ENCODE data around the gene CDH23.

DNA sequence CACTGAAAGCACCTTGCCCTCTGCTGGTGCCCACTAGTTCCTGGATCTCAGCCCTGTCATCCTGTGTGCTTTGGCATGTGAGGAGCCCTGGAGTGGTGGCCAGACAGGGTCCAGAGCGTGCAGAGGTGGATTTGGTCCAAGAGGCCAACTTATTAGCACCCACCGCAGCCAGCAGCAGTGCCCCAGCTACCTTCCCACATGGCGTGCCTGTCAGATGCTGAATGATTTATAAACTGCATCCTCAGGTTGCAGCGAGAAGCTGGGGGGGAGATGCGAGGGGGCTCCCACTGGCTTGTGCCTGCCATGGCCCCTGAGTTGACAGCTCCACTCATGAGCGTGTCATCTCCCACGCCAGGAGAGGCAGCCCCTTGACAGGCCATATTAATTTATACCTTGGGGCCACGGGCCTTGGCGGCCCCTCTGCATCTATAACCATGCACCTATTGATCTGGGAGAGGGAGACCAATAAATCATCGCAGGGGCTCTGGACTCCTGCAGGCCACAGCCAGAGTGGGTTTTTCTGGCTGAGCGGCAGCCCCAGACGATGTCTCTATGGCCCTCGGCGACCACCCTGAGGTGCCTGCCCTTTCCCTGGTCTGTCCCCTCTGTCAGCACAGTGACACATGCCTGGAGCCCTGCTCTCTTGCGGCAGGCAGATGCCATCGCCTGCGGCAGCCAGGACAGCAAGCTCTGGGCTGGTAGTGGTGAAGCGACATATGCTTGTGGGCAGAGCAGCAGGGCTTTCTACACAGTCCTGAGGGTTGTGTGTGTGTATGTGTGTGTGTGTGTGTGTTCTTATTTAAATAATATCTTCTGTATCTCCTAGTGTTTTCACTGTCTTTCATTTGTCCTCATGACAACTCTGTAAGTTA, 120.8 kb downstream of the CDH23 start:
- TF ChIP-seq NFIC (IDR thresholded peaks at IDR 0.05; ENCODE audit: low read depth, low read length) (no peak), SPI1 (IDR thresholded peaks at IDR 0.05; ENCODE audit: borderline replicate concordance, insufficient read depth, low read depth, low read length) (no peak), SUPT20H (IDR thresholded peaks at IDR 0.05; ENCODE audit: borderline replicate concordance, control insufficient read depth, low read depth, low read length) (no peak), KDM1A (IDR thresholded peaks at IDR 0.05; ENCODE audit: borderline replicate concordance) (no peak), POLR2AphosphoS5 (IDR thresholded peaks at IDR 0.05; ENCODE audit: low read length) (no peak), GATAD2B (conservative IDR thresholded peaks at IDR 0.05; ENCODE audit: low read depth) (no peak), NR2C2 (IDR thresholded peaks at IDR 0.05; ENCODE audit: borderline replicate concordance, control insufficient read depth, insufficient read length, low read depth) (no peak), BHLHE40 (IDR thresholded peaks at IDR 0.05; ENCODE audit: borderline replicate concordance in 1 of 2, low read depth in 2 of 2, low read length in 1 of 2) (no peak)
- TF ChIP-seq, protein P1, sequence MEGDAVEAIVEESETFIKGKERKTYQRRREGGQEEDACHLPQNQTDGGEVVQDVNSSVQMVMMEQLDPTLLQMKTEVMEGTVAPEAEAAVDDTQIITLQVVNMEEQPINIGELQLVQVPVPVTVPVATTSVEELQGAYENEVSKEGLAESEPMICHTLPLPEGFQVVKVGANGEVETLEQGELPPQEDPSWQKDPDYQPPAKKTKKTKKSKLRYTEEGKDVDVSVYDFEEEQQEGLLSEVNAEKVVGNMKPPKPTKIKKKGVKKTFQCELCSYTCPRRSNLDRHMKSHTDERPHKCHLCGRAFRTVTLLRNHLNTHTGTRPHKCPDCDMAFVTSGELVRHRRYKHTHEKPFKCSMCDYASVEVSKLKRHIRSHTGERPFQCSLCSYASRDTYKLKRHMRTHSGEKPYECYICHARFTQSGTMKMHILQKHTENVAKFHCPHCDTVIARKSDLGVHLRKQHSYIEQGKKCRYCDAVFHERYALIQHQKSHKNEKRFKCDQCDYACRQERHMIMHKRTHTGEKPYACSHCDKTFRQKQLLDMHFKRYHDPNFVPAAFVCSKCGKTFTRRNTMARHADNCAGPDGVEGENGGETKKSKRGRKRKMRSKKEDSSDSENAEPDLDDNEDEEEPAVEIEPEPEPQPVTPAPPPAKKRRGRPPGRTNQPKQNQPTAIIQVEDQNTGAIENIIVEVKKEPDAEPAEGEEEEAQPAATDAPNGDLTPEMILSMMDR (IDR thresholded peaks at IDR 0.05 in 2 of 3, conservative IDR thresholded peaks at IDR 0.05 in 1 of 3; ENCODE audit: control insufficient read depth in 2 of 3, extremely low read depth in 1 of 3, insufficient read depth in 1 of 3, low read depth in 3 of 3, low read length in 3 of 3), result no peak
- TF ChIP-seq, protein P2, sequence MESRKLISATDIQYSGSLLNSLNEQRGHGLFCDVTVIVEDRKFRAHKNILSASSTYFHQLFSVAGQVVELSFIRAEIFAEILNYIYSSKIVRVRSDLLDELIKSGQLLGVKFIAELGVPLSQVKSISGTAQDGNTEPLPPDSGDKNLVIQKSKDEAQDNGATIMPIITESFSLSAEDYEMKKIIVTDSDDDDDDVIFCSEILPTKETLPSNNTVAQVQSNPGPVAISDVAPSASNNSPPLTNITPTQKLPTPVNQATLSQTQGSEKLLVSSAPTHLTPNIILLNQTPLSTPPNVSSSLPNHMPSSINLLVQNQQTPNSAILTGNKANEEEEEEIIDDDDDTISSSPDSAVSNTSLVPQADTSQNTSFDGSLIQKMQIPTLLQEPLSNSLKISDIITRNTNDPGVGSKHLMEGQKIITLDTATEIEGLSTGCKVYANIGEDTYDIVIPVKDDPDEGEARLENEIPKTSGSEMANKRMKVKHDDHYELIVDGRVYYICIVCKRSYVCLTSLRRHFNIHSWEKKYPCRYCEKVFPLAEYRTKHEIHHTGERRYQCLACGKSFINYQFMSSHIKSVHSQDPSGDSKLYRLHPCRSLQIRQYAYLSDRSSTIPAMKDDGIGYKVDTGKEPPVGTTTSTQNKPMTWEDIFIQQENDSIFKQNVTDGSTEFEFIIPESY (IDR thresholded peaks at IDR 0.05), result no peak

Measured in GM12878 (cell line).